AG09319 (cell line): Measurements from ENCODE around the gene PRDM10.
"Not testable (repeated sequence)": the region's sequence is repeated elsewhere in the genome, so short reads cannot be mapped to it uniquely, and the experiment has no call there.

Source experiments
- DNase-seq: peaks from one replicate; pipeline ENCODE4 v3.0.0-alpha.2; 2010; ENCODE audit warnings: low read depth; ENCODE audit errors: extremely low read depth
- CTCF ChIP-seq: IDR thresholded peaks from 2 replicates; pipeline ENCODE4 v1.5.1; 2011; ENCODE audit warnings: low read depth, mild to moderate bottlenecking, inconsistent platforms, low read length, moderate library complexity

The PRDM10 gene

GRCh38 chr11:129894278-129895125 is 108.1 kb downstream of the PRDM10 start:
- TF ChIP-seq CTCF, result no peak
- DNase-seq, result no peak

DNA sequence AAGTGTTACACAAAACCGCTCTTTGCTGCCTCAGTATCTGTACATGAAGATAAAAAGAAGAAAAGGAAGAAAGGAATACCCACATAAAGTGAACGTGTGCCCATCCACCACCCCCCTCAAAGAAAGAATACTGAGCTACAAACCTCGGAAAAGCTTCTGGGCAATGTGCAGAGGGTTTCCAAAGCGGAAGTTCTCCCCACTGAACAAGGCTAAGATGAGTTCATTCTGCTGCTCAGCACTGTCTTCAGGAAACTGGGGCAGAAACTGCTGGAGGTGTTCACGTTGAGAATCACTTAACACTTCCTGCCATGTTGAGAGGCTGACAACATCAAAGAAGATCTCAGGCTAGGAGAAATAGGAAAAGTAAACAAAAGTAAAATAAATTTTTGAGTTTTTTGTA is 114.2 kb downstream of the PRDM10 start:
- TF ChIP-seq CTCF, result no peak
- DNase-seq, result no peak

DNA sequence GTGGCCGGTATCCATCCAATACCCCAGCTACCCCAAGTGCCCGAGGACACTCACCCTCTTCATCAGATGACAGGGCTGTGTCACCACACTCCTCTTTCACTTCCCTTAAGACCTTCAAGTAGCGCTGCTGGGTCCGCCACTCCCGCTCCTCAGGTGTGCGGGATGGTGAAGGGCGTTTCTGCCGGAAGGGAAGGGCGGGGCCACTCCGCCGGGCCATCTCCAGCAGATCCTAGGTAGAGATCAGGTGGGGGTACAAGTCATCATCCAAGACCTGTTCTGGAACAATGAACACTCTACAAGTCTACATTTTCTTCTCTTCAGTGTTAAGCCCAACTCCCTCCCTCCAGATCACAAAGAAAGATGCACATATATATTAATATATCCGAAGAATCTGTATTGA is 117.3 kb downstream of the PRDM10 start:
- DNase-seq, result no peak
- TF ChIP-seq CTCF, result no peak

- TF ChIP-seq CTCF, result no peak
- no peak for DNase-seq
Measured at GRCh38 chr11:129884581-129884980, 118.1 kb downstream of the PRDM10 start.

- no peak for DNase-seq
- peak; percentile 53 for TF ChIP-seq CTCF
Measured at GRCh38 chr11:129881570-129882170, 121.0 kb downstream of the PRDM10 start.

- TF ChIP-seq CTCF, result no peak
- DNase-seq, result no peak
Measured at GRCh38 chr11:129880311-129880710, 122.3 kb downstream of the PRDM10 start.

GRCh38 chr11:129871914-129872313 is 130.7 kb downstream of the PRDM10 start:
- no peak for TF ChIP-seq CTCF

GRCh38 chr11:129868626-129869025 is 134.0 kb downstream of the PRDM10 start:
- DNase-seq, result not testable (repeated sequence)

More at GRCh38 chr11:129871914-129872313, 130.7 kb downstream of the PRDM10 start:
- no peak for DNase-seq
